Activated T-cell treated with anti-CD3 and anti-CD28 coated beads, Interleukin-2, amount 50 U/mL, for 4 hours (primary cell): ENCODE data around the gene BRIX1. TPM values are rescaled to one million over a fixed set of nuclear protein-coding genes. Genes with fewer than 3 reads are reported as not detected.
"Not testable (repeated sequence)": the region's sequence is repeated elsewhere in the genome, so short reads cannot be mapped to it uniquely, and the experiment has no call there.

Experiments used
- ATAC-seq, 2 donors: fragments of 200-7000 bp; cut with Tn5 transposase; one replicate each; pipeline ENCODE4 v1.10.0; 2021
- DNase-seq: peaks from one replicate; pipeline ENCODE4 v3.0.0-alpha.2; 2020
- H3K27me3 Mint-ChIP-seq: one replicate; pipeline ENCODE4 v1.8.0; 2021; ENCODE audit warnings: low read depth, mixed read lengths
- H3K36me3 Mint-ChIP-seq: one replicate; pipeline ENCODE4 v1.8.0; 2022; ENCODE audit warnings: mixed read lengths; ENCODE audit not compliant: insufficient read depth
- H3K4me1 Mint-ChIP-seq: one replicate; pipeline ENCODE4 v1.8.0; 2021; ENCODE audit warnings: low read depth, mixed read lengths
- H3K4me3 Mint-ChIP-seq: one replicate; pipeline ENCODE4 v1.8.0; 2021; ENCODE audit warnings: mild to moderate bottlenecking, moderate library complexity, mixed read lengths
- H3K9me3 Mint-ChIP-seq: one replicate; pipeline ENCODE4 v1.8.0; 2021; ENCODE audit warnings: mixed read lengths
- total RNA-seq, 3 donors: library from RNA; stranded (reverse); gene quantifications; one replicate each; pipeline ENCODE4 v1.2.1, GENCODE V29; 2021

Gene BRIX1
- total RNA-seq, 3 donors from 2014 or later: 134 to 152 (median 138) TPM

DNA sequence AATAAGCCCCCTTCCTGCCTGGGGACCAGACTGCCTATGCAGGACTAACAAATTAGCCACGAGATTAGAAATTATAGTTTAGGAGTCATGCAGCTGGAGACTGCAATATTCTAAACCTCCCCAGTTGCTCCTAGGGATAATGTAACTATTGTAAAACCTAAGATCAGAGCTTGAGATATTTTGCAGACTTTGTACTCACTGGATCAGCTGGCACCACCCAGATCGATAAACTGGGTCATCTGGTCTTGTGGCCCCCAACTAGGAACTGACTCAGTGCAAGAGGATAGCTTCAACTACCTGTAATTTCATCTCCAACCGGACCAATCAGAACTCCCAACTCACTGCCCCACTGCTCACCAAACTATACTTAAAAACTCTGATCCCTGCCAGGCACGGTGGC lies 52.0 kb downstream of the BRIX1 start:
- H3K9me3 Mint-ChIP-seq: peaks cover 14% of the 10 kb centered on the region
- no peaks in the 10 kb centered on the region for H3K27me3 Mint-ChIP-seq
- no peaks in the 10 kb centered on the region for H3K4me1 Mint-ChIP-seq

DNA sequence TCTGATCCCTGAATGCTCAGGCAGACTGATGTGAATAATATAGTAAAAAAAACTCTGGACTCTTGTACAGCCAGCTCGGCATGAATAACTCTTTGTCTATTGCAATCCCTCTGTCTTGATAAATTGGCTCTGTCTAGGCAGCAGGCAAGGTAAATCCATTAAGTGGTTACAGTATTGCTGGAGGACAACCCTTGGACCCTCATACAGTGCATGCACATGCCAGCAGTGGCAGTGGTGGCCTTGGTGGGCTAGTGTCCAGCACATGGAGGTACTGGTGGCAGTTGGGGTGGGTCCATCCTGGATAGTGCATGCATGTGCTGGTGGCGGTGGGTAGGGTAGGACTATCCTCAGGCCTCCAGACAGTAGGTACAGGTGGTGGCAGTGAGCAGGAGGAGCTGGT lies 52.7 kb downstream of the BRIX1 start:
- no peak for DNase-seq
- no peak for ATAC-seq
- H3K27me3 Mint-ChIP-seq: no peaks in the 10 kb centered on the region
- H3K4me1 Mint-ChIP-seq: no peaks in the 10 kb centered on the region
- peaks cover 14% of the 10 kb centered on the region for H3K9me3 Mint-ChIP-seq
- H3K36me3 Mint-ChIP-seq: peaks cover 17% of the 10 kb centered on the region
- no peak overlapping the region for H3K4me3 Mint-ChIP-seq

More for the DNA sequence above, 52.0 kb downstream of the BRIX1 start:
- peaks cover 17% of the 10 kb centered on the region for H3K36me3 Mint-ChIP-seq
- H3K4me3 Mint-ChIP-seq: no peak overlapping the region
- ATAC-seq (no peak), DNase-seq (no peak)

DNA sequence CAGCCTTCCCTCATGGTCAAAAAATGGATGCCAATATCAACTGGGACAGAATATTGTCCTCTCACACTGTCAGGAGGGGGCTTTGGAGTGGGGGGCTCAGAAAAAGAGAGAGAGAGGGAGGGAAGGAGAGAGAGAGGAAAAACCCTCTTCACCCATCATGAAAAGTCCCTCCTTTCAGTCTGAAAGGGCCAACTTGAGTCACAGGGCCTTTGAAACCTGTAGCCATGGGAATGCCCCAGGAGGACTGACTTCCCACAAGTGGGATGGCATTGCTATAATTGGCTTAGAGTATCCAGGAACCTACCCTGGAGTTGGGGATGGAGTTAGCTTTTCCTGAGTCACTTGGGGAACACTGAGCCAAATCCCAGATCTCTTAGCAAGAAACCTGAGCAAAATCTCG lies 55.0 kb downstream of the BRIX1 start:
- ATAC-seq (no peak), DNase-seq (no peak)
- Mint-ChIP-seq H3K4me1 (no peaks in the 10 kb centered on the region), H3K4me3 (no peak overlapping the region), H3K27me3 (no peaks in the 10 kb centered on the region), H3K36me3 (peaks cover 16% of the 10 kb centered on the region), H3K9me3 (peaks cover 13% of the 10 kb centered on the region)

DNA sequence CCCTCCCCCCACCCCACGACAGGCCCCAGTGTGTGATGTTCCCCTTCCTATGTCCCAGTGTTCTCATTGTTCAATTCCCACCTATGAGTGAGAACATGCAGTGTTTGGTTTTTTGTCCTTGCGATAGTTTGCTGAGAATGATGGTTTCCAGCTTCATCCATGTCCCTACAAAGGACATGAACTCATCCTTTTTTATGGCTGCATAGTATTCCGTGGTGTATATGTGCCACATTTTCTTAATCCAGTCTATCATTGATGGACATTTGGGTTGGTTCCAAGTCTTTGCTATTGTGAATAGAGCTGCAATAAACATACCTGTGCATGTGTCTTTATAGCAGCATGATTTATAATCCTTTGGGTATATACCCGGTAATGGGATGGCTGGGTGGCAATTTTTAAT lies 56.1 kb downstream of the BRIX1 start:
- not testable (repeated sequence) for DNase-seq, H3K27me3 Mint-ChIP-seq, H3K4me3 Mint-ChIP-seq, H3K4me1 Mint-ChIP-seq, H3K9me3 Mint-ChIP-seq, ATAC-seq, H3K36me3 Mint-ChIP-seq

Other genes starting within 250 kb of the BRIX1 start
- gene TTC23L, start 76.5 kb upstream of the BRIX1 start, total RNA-seq: under 1 TPM in 1 of 3 donors, not detected in 2; 0.10 TPM
- 10 to 100 TPM; 45.3 to 50.1 (median 49.6) TPM for gene RAD1, start 207 bp upstream of the BRIX1 start, total RNA-seq
- gene DNAJC21, start 13.8 kb downstream of the BRIX1 start, total RNA-seq: 10 to 100 TPM; 56.3 to 64.0 (median 61.7) TPM
- gene AGXT2, start 132.2 kb downstream of the BRIX1 start, total RNA-seq: not detected